MG63 (cell line): ENCODE measurements around the gene HPD. TPM values are rescaled to one million over a fixed set of nuclear protein-coding genes. Genes with fewer than 3 reads are reported as not detected.

Experiments
- DNase-seq: peaks from one replicate; pipeline ENCODE4 v3.0.0-alpha.2; 2020
- H3K27me3 ChIP-seq: fragments of 250-450 bp; sonication (Bioruptor Pico); 2 replicates; pipeline ENCODE4 v1.5.1; 2020; ENCODE audit warnings: mild to moderate bottlenecking, moderate library complexity
- H3K36me3 ChIP-seq: fragments of 250-450 bp; sonication (Bioruptor Pico); 2 replicates; pipeline ENCODE4 v1.5.1; 2020; ENCODE audit warnings: mild to moderate bottlenecking, moderate library complexity
- H3K4me3 ChIP-seq: fragments of 250-450 bp; sonication (Bioruptor Pico); 2 replicates; pipeline ENCODE4 v1.5.1; 2020; ENCODE audit warnings: mild to moderate bottlenecking, moderate library complexity
- H3K9me3 ChIP-seq: fragments of 250-450 bp; sonication (Bioruptor Pico); 2 replicates; pipeline ENCODE4 v1.5.1; 2020; ENCODE audit warnings: mild to moderate bottlenecking, moderate library complexity
- total RNA-seq: library from RNA; depleted of rRNA; stranded (reverse); fragments of >200 nt; shearing (Covaris generic); gene quantifications from 2 replicates; pipeline ENCODE4 v1.2.3, GENCODE V29; 2014; ENCODE audit warnings: low replicate concordance

HPD gene
- total RNA-seq, 1 experiment from 2014 or later: 0.56 TPM

DNA sequence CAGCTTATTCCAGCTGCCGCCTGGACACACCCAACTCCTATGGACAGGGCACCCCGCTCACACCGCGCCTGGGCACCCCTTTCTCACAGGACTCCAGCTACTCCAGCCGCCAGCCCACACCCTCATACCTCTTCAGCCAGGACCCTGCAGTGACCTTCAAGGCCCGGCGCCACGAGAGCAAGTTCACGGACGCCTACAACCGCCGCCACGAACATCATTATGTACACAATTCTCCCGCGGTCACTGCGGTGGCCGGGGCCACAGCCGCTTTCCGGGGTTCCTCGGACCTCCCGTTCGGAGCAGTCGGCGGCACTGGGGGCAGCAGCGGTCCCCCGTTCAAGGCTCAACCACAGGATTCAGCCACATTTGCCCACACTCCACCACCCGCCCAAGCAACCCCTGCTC lies 48.9 kb downstream of the HPD start:
- Histone ChIP-seq H3K9me3 (no peaks in the 10 kb centered on the region), H3K4me3 (no peak overlapping the region), H3K27me3 (no peaks in the 10 kb centered on the region), H3K36me3 (peaks cover 71% of the 10 kb centered on the region)
- DNase-seq: no peak

- Histone ChIP-seq H3K9me3 (no peaks in the 10 kb centered on the region), H3K36me3 (peaks cover 65% of the 10 kb centered on the region), H3K27me3 (no peaks in the 10 kb centered on the region), H3K4me3 (no peak overlapping the region)
- DNase-seq: no peak
These were observed 50.0 kb downstream of the HPD start for GRCh38 chr12:121808623-121809022.

GRCh38 chr12:121807642-121808347 lies 50.9 kb downstream of the HPD start:
- Histone ChIP-seq H3K36me3 (peaks cover 57% of the 10 kb centered on the region), H3K4me3 (no peak overlapping the region), H3K9me3 (no peaks in the 10 kb centered on the region), H3K27me3 (no peaks in the 10 kb centered on the region)
- no peak for DNase-seq

DNA sequence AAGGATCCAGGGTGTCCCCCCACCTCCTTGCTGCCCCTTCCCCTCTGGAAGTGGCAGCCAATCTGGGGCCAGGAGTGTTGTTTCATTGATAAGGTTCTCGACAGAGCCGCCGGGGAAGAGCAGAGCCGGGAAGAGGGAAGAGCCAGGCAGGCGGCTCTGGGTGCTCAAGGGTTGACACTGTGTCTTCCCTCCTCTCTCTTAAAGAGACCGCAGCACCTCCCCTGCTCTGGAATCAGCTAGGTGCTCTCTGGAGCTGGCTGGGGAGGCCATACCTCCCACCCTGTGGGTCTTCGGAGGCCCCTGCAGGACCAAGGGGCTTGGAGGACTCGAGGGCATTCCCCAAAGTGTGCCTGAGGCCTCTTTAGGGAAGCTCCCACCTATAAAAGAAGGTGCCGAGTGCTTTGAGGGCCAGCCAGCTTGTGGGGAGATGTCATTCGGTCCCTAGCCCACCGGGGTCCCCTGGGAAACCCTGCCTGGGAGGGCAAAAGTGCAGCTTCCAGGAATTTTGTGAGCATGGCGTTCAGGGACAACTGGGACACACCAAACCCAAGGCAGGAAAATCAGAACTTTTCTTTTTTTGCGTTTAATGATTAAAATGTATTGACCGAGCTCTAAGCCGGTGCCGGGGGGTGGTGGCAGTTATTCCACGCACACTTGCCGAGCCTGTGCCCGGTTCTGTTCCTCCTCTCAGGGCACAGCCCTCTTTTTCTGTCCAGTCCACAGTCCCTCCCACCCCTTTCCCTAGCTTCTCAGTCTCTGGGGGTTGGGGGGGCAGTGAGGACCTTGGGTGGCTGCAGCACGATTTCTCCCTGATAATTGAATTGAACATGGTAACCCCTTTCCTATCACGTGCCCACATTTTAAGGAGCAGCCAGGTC lies 51.9 kb downstream of the HPD start:
- no peaks in the 10 kb centered on the region for H3K27me3 ChIP-seq
- H3K9me3 ChIP-seq: no peaks in the 10 kb centered on the region
- peaks cover 52% of the 10 kb centered on the region for H3K36me3 ChIP-seq
- peak overlapping the region; percentile 64 for H3K4me3 ChIP-seq
- DNase-seq: no peak

GRCh38 chr12:121806009-121806545 lies 52.6 kb downstream of the HPD start:
- no peak for DNase-seq
- H3K4me3 ChIP-seq: peak overlapping the region; percentile 64
- no peaks in the 10 kb centered on the region for H3K9me3 ChIP-seq
- H3K27me3 ChIP-seq: no peaks in the 10 kb centered on the region
- peaks cover 46% of the 10 kb centered on the region for H3K36me3 ChIP-seq

- Histone ChIP-seq H3K4me3 (peak overlapping the region; percentile 64), H3K36me3 (peaks cover 41% of the 10 kb centered on the region), H3K27me3 (no peaks in the 10 kb centered on the region), H3K9me3 (no peaks in the 10 kb centered on the region)
- DNase-seq: no peak
These were observed 53.3 kb downstream of the HPD start for GRCh38 chr12:121805171-121806008.

DNA sequence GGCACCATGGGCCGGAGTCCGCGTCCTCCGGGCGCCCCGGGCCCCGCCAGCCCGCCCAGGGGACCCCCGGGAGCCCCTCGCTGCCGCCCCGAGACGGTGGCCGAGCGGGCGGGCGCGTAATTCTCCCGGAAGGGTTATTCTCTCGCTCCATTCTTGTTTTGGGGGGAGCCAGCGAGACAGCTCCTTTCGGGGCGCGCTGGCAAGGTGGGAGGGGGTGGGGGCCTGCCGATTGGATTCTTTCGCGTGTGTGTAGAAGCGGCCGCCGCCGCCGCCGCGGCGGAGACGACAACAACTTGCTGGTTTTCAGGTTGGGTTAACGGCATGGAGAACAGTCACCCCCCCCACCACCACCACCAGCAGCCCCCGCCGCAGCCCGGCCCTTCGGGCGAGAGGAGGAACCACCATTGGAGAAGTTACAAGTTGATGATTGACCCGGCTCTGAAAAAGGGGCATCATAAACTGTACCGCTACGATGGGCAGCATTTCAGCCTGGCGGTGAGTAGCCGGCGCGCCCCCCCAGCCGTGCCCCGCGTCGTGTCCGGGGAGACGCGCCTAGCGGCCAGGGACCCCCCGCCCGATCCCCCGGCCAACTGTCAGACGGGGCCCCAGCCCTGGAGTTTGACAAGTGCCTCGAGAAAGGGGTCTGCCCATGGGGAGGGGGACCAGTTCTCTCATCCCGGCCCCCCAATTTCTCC lies 54.1 kb downstream of the HPD start:
- Histone ChIP-seq H3K4me3 (peak overlapping the region; percentile 64), H3K27me3 (no peaks in the 10 kb centered on the region)
- peak; percentile 42 for DNase-seq

DNA sequence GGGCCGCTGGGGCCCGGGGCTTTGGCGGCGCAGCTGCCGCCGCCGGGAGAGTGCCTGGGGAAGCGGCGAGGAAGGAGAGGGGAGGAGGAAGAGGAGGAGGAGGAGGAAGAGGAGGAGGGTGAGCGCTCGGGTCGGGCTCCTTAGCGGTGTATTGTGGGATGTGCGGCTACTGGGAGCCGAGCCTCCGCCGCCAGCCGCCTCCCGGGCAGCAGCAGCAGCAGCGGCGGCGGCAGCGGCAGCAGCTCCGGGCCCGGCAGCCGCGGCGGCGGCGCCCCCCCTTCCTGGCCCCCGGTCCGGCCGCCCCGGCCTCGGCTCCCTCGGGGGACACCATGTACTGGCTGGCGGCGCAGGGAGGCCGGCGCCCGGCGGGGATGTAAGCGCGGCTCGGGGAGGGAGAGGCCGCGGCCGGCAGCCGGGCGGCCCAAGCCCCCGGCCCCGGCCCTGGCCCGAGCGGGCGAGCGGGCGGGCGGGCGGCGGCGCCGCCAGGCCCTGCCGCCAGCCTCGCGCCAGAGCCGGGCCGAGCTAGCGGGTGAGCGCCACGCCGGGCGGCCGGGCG lies 54.7 kb downstream of the HPD start, which contains the start of gene SETD1B:
SETD1B (plus strand) TSS at position 149 of the 556 bp plus-strand sequence. CDS start 729 bp downstream, outside the sequence.
- no peaks in the 10 kb centered on the region for H3K9me3 ChIP-seq
- H3K4me3 ChIP-seq: peak within 1 kb of the TSS; percentile 64
- peaks cover 36% of the 10 kb centered on the region for H3K36me3 ChIP-seq
- DNase-seq: peak; percentile 77
- H3K27me3 ChIP-seq: no peaks in the 10 kb centered on the region

More for the DNA sequence above, 54.1 kb downstream of the HPD start:
- no peaks in the 10 kb centered on the region for H3K9me3 ChIP-seq
- peaks cover 39% of the 10 kb centered on the region for H3K36me3 ChIP-seq

DNA sequence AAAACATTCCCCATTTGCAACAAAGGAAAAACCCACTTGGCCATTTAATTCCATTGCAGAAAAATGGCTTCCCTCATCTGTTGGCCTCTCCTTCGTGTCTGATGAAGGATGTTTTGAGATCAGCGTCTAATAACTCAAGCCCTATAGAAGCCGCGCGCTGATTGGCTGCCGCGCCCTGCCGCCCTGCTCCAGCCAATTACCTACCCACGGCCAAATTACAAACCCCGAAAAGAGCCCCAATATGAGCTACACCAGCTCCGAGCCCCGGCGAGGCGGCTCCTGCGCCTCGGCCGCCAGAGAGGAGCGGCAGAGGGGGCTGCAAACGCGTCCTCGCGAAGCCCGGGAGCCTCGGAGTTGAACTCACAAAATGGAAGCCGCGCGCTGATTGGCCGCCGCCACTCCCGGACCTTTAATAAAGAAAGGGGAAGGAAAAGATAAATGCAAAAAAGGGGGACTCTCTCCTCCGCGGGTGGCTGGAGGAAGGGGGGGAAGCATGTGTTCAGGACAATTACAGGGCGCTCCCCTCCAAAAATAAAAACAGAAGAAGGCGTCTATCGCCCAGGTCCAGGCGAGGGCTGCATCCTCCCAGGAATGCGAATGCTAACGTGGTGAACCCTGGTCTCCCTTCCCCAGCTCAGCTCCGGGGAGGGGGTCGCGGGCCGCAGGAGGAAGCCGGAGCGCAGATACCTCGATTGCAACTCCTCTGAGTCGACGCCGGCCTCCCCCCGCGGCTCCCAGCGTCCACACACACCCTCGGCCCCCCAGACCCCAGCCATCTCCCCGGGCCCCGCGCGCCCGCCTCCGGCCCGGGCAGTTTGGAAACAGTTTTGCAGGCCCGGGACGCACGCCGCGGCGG lies 55.6 kb downstream of the HPD start:
- peak overlapping the region; percentile 55 for H3K4me3 ChIP-seq

DNA sequence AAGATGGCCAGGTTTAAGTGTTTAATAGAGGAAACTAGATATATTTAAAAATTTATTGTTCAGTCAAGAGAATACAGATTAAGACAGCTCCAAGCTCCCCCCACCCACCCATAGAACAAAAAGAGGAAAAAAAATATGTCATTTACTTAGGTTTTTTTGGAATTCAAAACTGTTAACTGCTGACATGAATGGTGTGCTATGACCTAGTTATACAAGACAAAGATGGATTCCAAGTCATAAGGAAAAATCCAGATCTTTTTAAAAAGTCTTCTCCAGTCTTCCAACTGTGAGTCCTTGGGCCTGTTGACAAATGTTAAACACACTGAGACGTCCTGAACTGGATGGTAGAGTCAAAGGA lies 56.2 kb downstream of the HPD start:
- Histone ChIP-seq H3K4me3 (peak overlapping the region; percentile 55), H3K36me3 (peaks cover 28% of the 10 kb centered on the region), H3K9me3 (no peaks in the 10 kb centered on the region), H3K27me3 (no peaks in the 10 kb centered on the region)
- DNase-seq: no peak

More for the DNA sequence above, 55.6 kb downstream of the HPD start:
- Histone ChIP-seq H3K27me3 (no peaks in the 10 kb centered on the region), H3K36me3 (peaks cover 32% of the 10 kb centered on the region), H3K9me3 (no peaks in the 10 kb centered on the region)
- peak; percentile 90 for DNase-seq

GRCh38 chr12:121801595-121802484 lies 56.8 kb downstream of the HPD start:
- H3K4me3 ChIP-seq: peak overlapping the region; percentile 55
- no peaks in the 10 kb centered on the region for H3K9me3 ChIP-seq
- no peak for DNase-seq
- H3K27me3 ChIP-seq: no peaks in the 10 kb centered on the region
- H3K36me3 ChIP-seq: peaks cover 26% of the 10 kb centered on the region

GRCh38 chr12:121800694-121801594 lies 57.7 kb downstream of the HPD start:
- Histone ChIP-seq H3K9me3 (no peaks in the 10 kb centered on the region), H3K36me3 (peaks cover 20% of the 10 kb centered on the region), H3K4me3 (peak overlapping the region; percentile 55), H3K27me3 (no peaks in the 10 kb centered on the region)
- peak; percentile 73 for DNase-seq
